ENCODE data around the gene IQSEC1. TPM values are rescaled to one million over a fixed set of nuclear protein-coding genes. Genes with fewer than 3 reads are reported as not detected.
A peak's percentile ranks its signal among the peaks of the same experiment; 100 is the strongest.

Gene IQSEC1
- total RNA-seq, 2 experiments from 2014 or later: 20.1 to 22.2 TPM

DNA sequence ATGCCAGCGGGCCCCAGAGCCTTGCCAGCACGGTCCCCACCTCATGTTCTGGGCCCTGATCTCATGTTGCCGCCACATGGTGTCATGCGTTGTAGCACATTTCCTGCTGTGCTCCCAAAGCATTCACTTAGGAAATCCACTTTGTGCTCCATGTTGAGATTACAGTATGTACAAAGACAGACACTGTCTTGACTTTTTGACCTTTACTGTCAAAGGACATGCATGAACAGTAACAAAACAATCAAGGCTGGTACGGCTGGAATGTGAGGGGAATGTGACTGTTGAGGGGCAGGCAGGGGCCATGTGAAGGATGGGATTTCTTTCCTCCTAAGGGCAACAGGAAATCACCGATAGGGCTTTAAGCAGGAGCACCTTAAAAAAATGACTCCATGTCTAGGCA is 178.6 kb downstream of the IQSEC1 start:
- H3K36me3 Mint-ChIP-seq: no peaks in the 10 kb centered on the region
- H3K4me1 Mint-ChIP-seq: peaks cover 7% of the 10 kb centered on the region
- H3K4me3 Mint-ChIP-seq: no peak overlapping the region
- DNase-seq: no peak
- no peak overlapping the region for H3K27ac Mint-ChIP-seq
- no peaks in the 10 kb centered on the region for H3K9me3 Mint-ChIP-seq
- peaks cover 3% of the 10 kb centered on the region for H3K27me3 Mint-ChIP-seq

DNA sequence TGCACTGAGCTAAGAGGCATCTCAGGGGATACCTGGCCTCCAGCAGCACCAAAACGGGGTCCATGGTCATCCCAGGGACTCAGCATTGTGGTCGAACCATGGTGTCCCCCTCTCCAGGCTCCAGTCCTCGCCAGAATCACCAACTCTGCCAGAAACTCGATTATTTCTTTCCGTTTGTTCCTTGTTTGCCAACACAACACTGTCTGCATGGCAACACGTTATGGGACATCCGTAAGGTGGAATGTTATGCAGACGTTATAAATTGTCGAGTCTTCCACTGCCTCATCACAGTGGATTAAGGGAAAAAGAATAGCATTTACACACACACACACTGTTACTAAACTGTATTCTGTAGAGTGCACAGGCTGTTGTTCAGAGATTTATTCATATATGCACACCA is 179.4 kb downstream of the IQSEC1 start:
- Mint-ChIP-seq H3K27me3 (peaks cover 8% of the 10 kb centered on the region), H3K36me3 (no peaks in the 10 kb centered on the region), H3K27ac (no peak overlapping the region)

DNA sequence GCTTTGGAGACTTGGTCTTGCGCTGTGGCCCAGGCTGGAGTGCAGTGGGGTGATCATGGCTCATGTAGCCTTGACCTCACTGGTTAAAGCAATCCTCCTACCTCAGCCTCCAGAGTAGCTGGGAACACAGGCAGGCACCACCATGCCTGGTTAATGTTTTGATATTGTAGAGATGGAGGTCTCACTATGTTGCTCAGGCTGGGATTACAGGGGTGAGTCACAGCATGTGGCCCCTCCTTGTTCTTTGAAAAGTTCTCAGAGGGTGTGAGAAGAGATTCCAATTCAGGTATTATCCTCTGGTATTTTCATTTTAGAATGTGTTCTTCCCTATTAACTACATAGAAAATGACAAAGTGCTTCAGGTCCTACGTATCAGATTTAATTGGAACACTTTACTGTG is 180.0 kb downstream of the IQSEC1 start:
- Mint-ChIP-seq H3K27ac (no peak overlapping the region), H3K36me3 (no peaks in the 10 kb centered on the region), H3K4me3 (no peak overlapping the region), H3K27me3 (peaks cover 14% of the 10 kb centered on the region), H3K9me3 (no peaks in the 10 kb centered on the region), H3K4me1 (peaks cover 7% of the 10 kb centered on the region)
- DNase-seq: no peak

More for the DNA sequence above, 179.4 kb downstream of the IQSEC1 start:
- Mint-ChIP-seq H3K9me3 (no peaks in the 10 kb centered on the region), H3K4me3 (no peak overlapping the region), H3K4me1 (peaks cover 7% of the 10 kb centered on the region)
- no peak for DNase-seq

GRCh38 chr3:12892840-12893189 is 180.4 kb downstream of the IQSEC1 start:
- Mint-ChIP-seq H3K4me1 (peaks cover 7% of the 10 kb centered on the region), H3K9me3 (no peaks in the 10 kb centered on the region), H3K4me3 (no peak overlapping the region), H3K27ac (no peak overlapping the region), H3K36me3 (no peaks in the 10 kb centered on the region), H3K27me3 (peaks cover 18% of the 10 kb centered on the region)
- DNase-seq: no peak

GRCh38 chr3:12891985-12892839 is 181.0 kb downstream of the IQSEC1 start:
- Mint-ChIP-seq H3K4me1 (peaks cover 7% of the 10 kb centered on the region), H3K9me3 (no peaks in the 10 kb centered on the region), H3K27me3 (peaks cover 22% of the 10 kb centered on the region), H3K27ac (peak overlapping the region; percentile 18), H3K4me3 (no peak overlapping the region), H3K36me3 (no peaks in the 10 kb centered on the region)
- peak; percentile 46 for DNase-seq

DNA sequence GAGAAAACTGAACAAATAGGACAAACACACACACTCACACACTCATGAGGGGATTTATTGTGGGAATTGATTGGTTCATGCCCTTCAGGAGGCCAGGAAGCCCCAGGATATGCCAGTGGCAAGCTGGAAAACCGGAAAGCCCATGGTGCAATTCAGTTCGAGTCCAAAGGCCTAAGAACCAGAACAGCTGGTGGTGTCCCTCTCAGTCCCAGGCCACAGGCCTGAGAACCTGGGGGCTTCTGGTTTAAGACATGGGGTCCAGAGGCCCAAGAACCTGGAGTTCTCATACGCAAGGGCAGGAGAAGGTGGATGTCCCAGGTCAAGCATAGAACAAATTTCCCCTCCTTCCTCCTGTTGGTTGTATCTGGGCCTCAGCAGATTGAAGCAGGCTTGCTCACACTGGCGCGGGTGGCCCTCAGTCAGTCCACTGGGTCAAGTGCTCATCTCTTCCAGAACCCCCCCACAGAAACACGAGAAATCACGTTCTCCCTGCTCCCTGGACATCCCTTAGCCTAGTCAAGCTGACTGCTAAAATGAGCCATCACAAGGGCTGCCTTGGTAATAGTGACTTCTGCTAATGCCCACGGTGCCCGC is 181.7 kb downstream of the IQSEC1 start:
- Mint-ChIP-seq H3K4me3 (no peak overlapping the region), H3K27ac (peak overlapping the region; percentile 18), H3K4me1 (peaks cover 8% of the 10 kb centered on the region), H3K9me3 (no peaks in the 10 kb centered on the region), H3K27me3 (peaks cover 27% of the 10 kb centered on the region), H3K36me3 (no peaks in the 10 kb centered on the region)
- no peak for DNase-seq

- Mint-ChIP-seq H3K4me1 (peaks cover 13% of the 10 kb centered on the region), H3K27ac (no peak overlapping the region), H3K36me3 (no peaks in the 10 kb centered on the region), H3K4me3 (no peak overlapping the region), H3K27me3 (peaks cover 27% of the 10 kb centered on the region), H3K9me3 (no peaks in the 10 kb centered on the region)
- no peak for DNase-seq
Observed at GRCh38 chr3:12890610-12891390, 182.4 kb downstream of the IQSEC1 start.

DNA sequence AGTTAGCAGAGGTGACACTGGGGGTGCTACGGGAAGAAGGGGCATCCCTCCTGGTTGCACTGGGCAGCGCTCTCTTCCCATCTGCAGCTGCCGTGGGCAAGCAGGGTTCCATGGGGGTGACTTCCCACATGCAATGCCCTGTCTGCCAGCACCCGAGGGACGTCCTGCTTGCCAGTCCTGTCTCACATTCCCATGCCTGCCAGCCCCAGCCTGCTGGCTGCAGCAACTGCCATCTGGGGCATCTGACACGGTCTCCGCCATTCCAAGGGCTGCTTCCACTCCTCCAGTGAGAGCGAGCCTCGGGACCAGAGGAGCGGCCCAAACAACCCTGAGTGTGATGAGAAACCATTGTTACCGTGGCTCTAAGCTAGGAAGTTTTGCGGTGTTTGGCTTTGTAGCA is 186.5 kb downstream of the IQSEC1 start:
- Mint-ChIP-seq H3K4me3 (no peak overlapping the region), H3K4me1 (peaks cover 10% of the 10 kb centered on the region), H3K27me3 (peaks cover 30% of the 10 kb centered on the region), H3K36me3 (no peaks in the 10 kb centered on the region), H3K27ac (peak overlapping the region; percentile 31), H3K9me3 (no peaks in the 10 kb centered on the region)
- no peak for DNase-seq

DNA sequence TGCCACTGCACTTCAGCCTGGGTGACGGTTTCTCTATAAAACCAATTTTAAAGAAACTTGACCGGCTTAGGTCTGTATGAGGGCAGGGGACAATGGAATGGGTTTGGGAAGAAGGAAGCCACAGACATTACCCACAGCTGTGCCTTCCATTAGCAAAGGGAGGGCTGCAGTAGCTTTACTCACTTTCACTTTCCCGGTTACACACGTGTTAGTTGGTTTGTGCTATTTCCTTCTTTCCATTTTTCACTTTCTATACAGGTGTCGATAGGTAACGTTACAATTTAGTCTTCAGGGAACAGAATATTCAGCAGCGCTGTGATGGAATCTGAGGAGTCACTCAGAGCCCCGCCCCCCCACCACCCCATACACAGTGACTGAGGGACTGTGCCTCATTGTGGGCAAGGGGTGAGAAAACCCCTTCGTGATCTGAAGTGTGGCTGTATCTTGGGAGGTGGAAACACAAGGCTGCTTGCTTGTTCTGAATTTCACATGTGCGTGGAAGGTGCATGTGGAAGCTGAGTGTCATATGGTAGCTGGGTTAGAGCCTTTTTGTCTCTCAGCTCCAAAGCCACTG is 187.0 kb downstream of the IQSEC1 start:
- peak overlapping the region; percentile 32 for H3K4me3 Mint-ChIP-seq
- peaks cover 29% of the 10 kb centered on the region for H3K27me3 Mint-ChIP-seq
- no peaks in the 10 kb centered on the region for H3K9me3 Mint-ChIP-seq
- H3K27ac Mint-ChIP-seq: peak overlapping the region; percentile 31
- H3K4me1 Mint-ChIP-seq: peaks cover 9% of the 10 kb centered on the region
- DNase-seq: no peak
- H3K36me3 Mint-ChIP-seq: no peaks in the 10 kb centered on the region

DNA sequence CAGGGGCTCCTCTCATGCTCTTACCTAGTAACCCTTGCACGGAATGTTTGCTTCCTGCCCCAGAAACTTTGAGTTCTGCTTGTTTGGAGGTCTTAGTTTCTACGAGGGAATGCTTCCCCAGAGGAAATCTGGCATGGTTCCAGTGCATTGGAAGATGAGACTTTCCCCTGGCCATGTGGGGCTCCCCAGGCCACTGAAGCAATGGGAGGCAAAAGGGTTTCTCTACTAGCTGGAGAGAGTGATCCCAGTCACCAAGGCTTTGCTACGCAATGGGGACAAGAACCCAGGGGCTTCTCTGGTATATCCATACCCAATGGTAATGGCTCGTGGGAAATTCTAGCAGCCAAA is 187.7 kb downstream of the IQSEC1 start:
- Mint-ChIP-seq H3K4me3 (no peak overlapping the region), H3K27me3 (peaks cover 29% of the 10 kb centered on the region), H3K27ac (no peak overlapping the region), H3K9me3 (no peaks in the 10 kb centered on the region), H3K36me3 (no peaks in the 10 kb centered on the region), H3K4me1 (peaks cover 9% of the 10 kb centered on the region)
- no peak for DNase-seq

DNA sequence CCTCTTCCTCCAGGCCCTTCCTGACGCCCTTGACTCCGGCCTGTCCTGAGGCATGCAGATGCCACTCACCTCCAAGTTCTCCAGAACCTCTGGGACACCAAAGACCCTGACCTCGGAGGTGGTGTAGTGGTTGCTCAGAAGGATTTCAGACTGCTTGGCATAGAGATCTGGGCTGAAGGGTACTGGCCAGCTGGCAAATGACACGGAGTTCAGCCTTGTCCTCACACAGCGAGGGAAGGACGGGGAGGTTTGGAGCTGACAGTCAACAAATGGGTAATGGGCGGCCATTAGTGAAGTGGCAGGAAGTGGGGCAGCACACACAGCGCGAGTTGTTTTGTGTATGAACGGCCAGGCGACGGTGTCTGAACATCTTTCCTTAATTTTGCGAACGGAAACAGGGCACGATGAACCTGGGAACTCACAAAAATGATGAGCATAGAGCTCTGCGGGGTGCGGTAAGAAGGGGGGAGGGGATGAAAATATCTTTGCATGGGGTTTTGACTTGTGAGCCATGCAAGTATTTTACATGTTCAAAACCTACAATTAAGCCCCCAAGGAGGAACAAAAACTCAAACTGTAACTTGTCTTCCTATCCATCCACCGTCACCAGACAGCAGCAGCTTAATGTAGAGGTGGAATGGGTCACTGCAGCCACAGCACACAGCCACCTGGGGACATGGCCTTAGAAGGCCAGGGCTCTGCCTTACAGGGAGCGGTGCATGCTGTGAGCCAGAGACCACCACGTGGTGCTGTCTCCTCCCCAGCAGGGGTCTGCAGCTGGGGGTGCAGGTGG is 188.2 kb downstream of the IQSEC1 start:
- Mint-ChIP-seq H3K4me1 (peaks cover 9% of the 10 kb centered on the region), H3K4me3 (no peak overlapping the region), H3K36me3 (no peaks in the 10 kb centered on the region), H3K27me3 (peaks cover 29% of the 10 kb centered on the region), H3K9me3 (no peaks in the 10 kb centered on the region), H3K27ac (no peak overlapping the region)
- no peak for DNase-seq

- Mint-ChIP-seq H3K9me3 (no peaks in the 10 kb centered on the region), H3K4me3 (no peak overlapping the region), H3K27ac (no peak overlapping the region), H3K27me3 (peaks cover 28% of the 10 kb centered on the region), H3K36me3 (no peaks in the 10 kb centered on the region), H3K4me1 (peaks cover 9% of the 10 kb centered on the region)
- no peak for DNase-seq
Observed at GRCh38 chr3:12884186-12884680, 189.0 kb downstream of the IQSEC1 start.

- no peak for DNase-seq
- no peak overlapping the region for H3K4me3 Mint-ChIP-seq
- H3K4me1 Mint-ChIP-seq: peaks cover 9% of the 10 kb centered on the region
- no peaks in the 10 kb centered on the region for H3K9me3 Mint-ChIP-seq
- no peak overlapping the region for H3K27ac Mint-ChIP-seq
- H3K27me3 Mint-ChIP-seq: peaks cover 14% of the 10 kb centered on the region
- no peaks in the 10 kb centered on the region for H3K36me3 Mint-ChIP-seq
Observed at GRCh38 chr3:12882336-12883310, 190.6 kb downstream of the IQSEC1 start.

Data from activated naive CD8-positive, alpha-beta T cell treated with anti-CD3 and anti-CD28 coated beads for 36 hours (primary cell).